ENCODE data around the gene CACNA1A.

Gene CACNA1A

DNA sequence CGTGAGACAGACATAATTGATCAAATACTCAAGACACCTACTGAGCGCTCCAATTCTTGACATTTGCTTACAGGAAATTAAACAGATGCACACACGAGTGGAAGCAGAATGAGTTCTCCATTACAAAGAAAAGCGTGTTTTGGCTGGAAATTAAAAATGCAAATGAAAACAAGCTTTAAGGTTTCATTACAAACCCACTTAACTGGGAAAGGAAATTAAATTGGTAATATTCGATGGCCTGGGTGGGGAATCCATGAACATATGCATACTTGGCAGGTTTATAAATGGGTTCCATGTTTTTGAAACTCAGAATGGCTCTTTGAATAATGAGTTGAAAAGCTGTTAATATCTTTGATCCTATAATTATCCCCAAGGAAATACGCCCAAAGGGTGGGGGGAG, 178.0 kb downstream of the CACNA1A start:
- Histone ChIP-seq H3K27me3 (ENCODE audit: insufficient read depth, low read length) (no peaks in the 10 kb centered on the region), H3K9ac (ENCODE audit: low read depth, low read length) (no peak overlapping the region), H3K36me3 (ENCODE audit: insufficient read depth, low read depth, low read length) (no peaks in the 10 kb centered on the region; the same call in 1 of the 2 replicates), H3K4me1 (ENCODE audit: insufficient read depth, low read length) (no peaks in the 10 kb centered on the region), H3K9me3 (ENCODE audit: insufficient read depth, low read depth, low read length) (no peaks in the 10 kb centered on the region), H3K27ac (ENCODE audit: low read length) (no peak overlapping the region), H3K4me3 (ENCODE audit: low read length) (no peak overlapping the region)

DNA sequence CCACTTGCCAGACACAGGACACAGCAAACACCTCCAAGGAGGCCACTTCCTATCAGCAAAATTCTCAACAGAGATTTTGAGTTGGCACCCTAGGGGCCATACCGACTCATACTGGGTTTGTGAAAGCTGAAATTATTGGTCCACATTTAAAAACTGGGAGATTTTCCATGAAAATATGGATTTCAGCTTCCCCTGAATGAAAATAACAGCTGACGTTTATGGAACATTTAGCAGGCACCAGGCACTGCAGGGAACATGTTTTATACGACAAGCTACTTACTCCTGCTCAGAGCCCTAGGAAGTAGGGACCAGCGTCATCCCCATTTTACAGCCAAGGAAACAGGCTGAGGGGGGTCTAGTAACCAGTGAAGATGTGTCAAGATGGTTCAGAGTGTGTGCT, 186.8 kb downstream of the CACNA1A start:
- H3K27ac ChIP-seq (ENCODE audit: low read length): no peak overlapping the region
- H3K27me3 ChIP-seq (ENCODE audit: insufficient read depth, low read length): no peaks in the 10 kb centered on the region
- no peak overlapping the region for H3K4me3 ChIP-seq (ENCODE audit: low read length)
- peaks cover 8% of the 10 kb centered on the region for H3K9me3 ChIP-seq (ENCODE audit: insufficient read depth, low read depth, low read length)
- peaks cover 4% of the 10 kb centered on the region; the same call in 1 of the 2 replicates for H3K36me3 ChIP-seq (ENCODE audit: insufficient read depth, low read depth, low read length)
- no peaks in the 10 kb centered on the region for H3K4me1 ChIP-seq (ENCODE audit: insufficient read depth, low read length)
- H3K9ac ChIP-seq (ENCODE audit: low read depth, low read length): no peak overlapping the region

DNA sequence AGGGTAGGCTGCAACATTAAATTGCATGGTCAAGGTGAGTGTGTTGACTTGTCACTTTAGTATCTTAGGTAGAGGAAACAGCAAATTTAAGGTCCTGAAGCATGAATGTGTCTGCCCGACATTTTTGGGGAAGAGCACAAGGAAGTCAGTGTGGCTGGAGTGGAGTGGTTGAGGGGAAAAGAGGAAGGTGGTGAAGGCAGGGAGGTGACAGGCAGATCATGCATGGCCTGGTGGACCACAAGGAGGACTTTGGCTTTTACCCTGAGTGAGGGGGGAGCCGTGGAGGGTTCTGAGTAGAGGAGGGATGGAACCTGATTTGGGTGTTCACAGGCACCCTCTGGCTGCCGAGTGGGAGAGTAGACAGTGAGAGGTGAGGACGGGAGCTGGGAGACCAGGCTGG, 188.1 kb downstream of the CACNA1A start:
- Histone ChIP-seq H3K4me3 (ENCODE audit: low read length) (no peak overlapping the region), H3K9me3 (ENCODE audit: insufficient read depth, low read depth, low read length) (peaks cover 8% of the 10 kb centered on the region), H3K9ac (ENCODE audit: low read depth, low read length) (no peak overlapping the region), H3K27me3 (ENCODE audit: insufficient read depth, low read length) (no peaks in the 10 kb centered on the region), H3K36me3 (ENCODE audit: insufficient read depth, low read depth, low read length) (peaks cover 4% of the 10 kb centered on the region; the same call in 1 of the 2 replicates), H3K4me1 (ENCODE audit: insufficient read depth, low read length) (0 out of 2 replicates have a peak, but pooled peaks cover 3% of the 10 kb centered on the region), H3K27ac (ENCODE audit: low read length) (no peak overlapping the region)

DNA sequence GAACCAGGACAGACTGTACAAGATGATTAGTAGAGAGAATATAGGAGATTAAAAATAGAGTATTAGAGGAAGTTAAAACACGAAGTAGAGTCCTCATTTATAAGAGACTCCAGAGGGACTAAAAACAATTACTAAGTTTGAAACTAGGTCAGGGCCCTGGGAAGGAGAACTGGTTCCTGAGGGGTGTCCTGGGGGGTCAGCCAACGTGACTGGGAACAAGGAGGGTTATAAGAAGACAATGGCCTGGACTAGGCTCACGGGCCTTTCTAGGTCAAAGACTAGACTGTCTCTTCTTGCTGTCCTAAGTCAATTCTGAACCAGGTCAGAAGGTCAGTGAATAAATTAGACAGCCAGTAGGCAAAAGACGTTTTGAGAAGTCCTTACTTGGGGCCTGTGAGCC, 190.8 kb downstream of the CACNA1A start:
- Histone ChIP-seq H3K4me1 (ENCODE audit: insufficient read depth, low read length) (0 out of 2 replicates have a peak, but pooled peaks cover 3% of the 10 kb centered on the region), H3K4me3 (ENCODE audit: low read length) (no peak overlapping the region), H3K36me3 (ENCODE audit: insufficient read depth, low read depth, low read length) (peaks cover 12% of the 10 kb centered on the region; the same call in 1 of the 2 replicates), H3K9ac (ENCODE audit: low read depth, low read length) (no peak overlapping the region), H3K9me3 (ENCODE audit: insufficient read depth, low read depth, low read length) (peaks cover 8% of the 10 kb centered on the region), H3K27ac (ENCODE audit: low read length) (no peak overlapping the region), H3K27me3 (ENCODE audit: insufficient read depth, low read length) (no peaks in the 10 kb centered on the region)

DNA sequence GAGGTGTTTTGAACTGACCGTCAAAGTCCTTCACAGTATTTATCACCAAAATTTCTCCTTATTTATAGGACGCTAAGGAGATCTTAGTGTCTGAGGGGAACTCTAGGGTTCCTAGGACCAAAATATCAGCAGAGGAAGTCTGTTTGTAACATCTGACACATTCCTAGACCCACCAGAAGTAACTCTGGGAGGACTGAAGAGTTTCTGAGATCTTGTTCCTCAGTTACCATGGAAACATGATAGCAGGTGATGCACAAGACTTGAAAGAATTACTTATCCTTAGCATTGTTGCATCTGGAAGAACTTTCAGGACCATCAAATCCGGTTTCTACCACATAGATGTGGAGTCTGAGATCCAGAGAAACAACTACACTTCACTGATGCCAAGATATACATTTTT, 191.5 kb downstream of the CACNA1A start:
- no peak overlapping the region for H3K4me3 ChIP-seq (ENCODE audit: low read length)
- H3K4me1 ChIP-seq (ENCODE audit: insufficient read depth, low read length): 0 out of 2 replicates have a peak, but pooled peaks cover 3% of the 10 kb centered on the region
- H3K27me3 ChIP-seq (ENCODE audit: insufficient read depth, low read length): no peaks in the 10 kb centered on the region
- H3K9ac ChIP-seq (ENCODE audit: low read depth, low read length): no peak overlapping the region
- H3K36me3 ChIP-seq (ENCODE audit: insufficient read depth, low read depth, low read length): peaks cover 12% of the 10 kb centered on the region; the same call in 1 of the 2 replicates
- H3K9me3 ChIP-seq (ENCODE audit: insufficient read depth, low read depth, low read length): peaks cover 8% of the 10 kb centered on the region
- no peak overlapping the region for H3K27ac ChIP-seq (ENCODE audit: low read length)

DNA sequence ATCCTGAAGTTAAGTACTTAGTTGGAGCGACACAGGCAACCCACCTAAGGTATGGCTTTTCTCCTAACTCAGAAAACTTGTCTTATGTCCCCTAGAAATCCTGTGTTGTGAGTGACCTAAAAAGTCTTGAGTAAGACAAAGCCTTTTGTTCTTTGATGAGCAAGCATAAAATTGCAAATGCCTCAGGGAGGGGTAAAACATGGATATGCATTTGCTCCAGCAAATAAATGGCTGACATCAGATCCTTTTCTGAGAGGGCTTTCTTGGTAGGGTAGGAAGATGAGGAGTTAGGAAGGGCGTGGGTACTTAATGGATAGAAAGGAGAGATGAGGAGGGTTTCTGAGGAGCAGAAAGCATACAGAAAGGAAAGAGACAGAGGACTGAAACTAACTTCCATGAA, 192.4 kb downstream of the CACNA1A start:
- no peak overlapping the region for H3K27ac ChIP-seq (ENCODE audit: low read length)
- peaks cover 12% of the 10 kb centered on the region; the same call in 1 of the 2 replicates for H3K36me3 ChIP-seq (ENCODE audit: insufficient read depth, low read depth, low read length)
- no peak overlapping the region for H3K4me3 ChIP-seq (ENCODE audit: low read length)
- no peaks in the 10 kb centered on the region for H3K27me3 ChIP-seq (ENCODE audit: insufficient read depth, low read length)
- H3K9me3 ChIP-seq (ENCODE audit: insufficient read depth, low read depth, low read length): peaks cover 8% of the 10 kb centered on the region
- H3K4me1 ChIP-seq (ENCODE audit: insufficient read depth, low read length): 0 out of 2 replicates have a peak, but pooled peaks cover 3% of the 10 kb centered on the region
- no peak overlapping the region for H3K9ac ChIP-seq (ENCODE audit: low read depth, low read length)

DNA sequence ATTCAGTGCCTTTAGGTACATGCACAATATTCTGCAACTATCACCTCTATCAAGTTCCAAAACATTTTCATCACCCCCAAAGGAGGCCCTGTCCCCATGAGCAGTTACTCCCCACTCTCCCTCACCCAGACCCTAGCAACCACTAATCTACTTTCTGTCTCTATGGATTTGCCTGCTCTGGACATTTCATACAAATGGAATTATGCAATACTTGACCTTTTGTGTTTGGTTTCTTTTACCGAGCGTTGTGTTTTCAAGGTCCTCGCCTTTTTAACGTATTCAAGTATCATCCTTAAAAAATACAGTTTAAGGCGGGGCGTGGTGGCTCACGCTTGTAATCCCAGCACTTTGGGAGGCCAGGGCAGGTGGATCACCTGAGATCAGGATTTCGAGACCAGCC, 196.4 kb downstream of the CACNA1A start:
- no peaks in the 10 kb centered on the region for H3K27me3 ChIP-seq (ENCODE audit: insufficient read depth, low read length)
- H3K9ac ChIP-seq (ENCODE audit: low read depth, low read length): no peak overlapping the region

DNA sequence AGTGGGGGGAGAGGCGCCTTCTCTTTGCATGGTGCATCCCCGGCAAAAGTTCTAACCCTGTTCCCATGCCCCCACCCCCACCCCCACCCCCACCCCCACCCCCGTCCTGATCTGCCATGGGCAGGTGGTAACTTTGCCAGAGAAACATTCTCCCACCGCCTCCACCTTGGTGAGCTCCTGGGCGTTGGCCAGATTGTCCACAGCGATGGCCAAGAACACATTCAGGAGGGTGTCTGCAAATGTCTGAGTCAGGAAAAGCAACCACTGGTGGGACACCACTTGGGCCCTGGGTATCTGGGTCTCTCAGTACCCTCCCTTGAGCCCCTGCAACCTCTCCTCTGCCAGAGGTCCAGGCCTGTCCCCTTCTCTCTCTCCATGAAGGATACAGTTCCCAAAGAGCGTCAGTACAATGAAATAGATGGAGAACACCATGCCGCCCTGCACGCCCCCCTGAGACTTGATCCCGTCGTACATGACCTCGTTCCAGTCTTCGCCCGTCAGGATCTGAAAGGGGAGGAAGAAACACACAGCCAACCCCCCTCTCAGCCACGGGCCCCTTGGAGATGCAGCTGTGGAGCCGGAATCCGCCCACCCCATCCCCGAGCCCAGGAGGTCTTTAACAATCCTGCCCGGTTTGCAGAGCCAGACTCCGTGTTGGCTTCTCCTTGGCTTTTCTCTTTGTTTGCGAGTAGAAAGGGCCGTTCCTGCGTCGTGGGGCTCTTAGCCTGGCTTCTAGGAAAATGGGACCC, 202.7 kb downstream of the CACNA1A start:
- no peaks in the 10 kb centered on the region for H3K4me1 ChIP-seq (ENCODE audit: insufficient read depth, low read length)
- H3K27me3 ChIP-seq (ENCODE audit: insufficient read depth, low read length): no peaks in the 10 kb centered on the region
- H3K9me3 ChIP-seq (ENCODE audit: insufficient read depth, low read depth, low read length): no peaks in the 10 kb centered on the region
- peaks cover 6% of the 10 kb centered on the region; the same call in 1 of the 2 replicates for H3K36me3 ChIP-seq (ENCODE audit: insufficient read depth, low read depth, low read length)
- no peak overlapping the region for H3K4me3 ChIP-seq (ENCODE audit: low read length)
- no peak overlapping the region for H3K27ac ChIP-seq (ENCODE audit: low read length)
- H3K9ac ChIP-seq (ENCODE audit: low read depth, low read length): no peak overlapping the region

More for the DNA sequence above, 196.4 kb downstream of the CACNA1A start:
- peaks cover 14% of the 10 kb centered on the region; the same call in 1 of the 2 replicates for H3K36me3 ChIP-seq (ENCODE audit: insufficient read depth, low read depth, low read length)
- no peak overlapping the region for H3K27ac ChIP-seq (ENCODE audit: low read length)
- 0 out of 2 replicates have a peak, but pooled peaks cover 3% of the 10 kb centered on the region for H3K4me1 ChIP-seq (ENCODE audit: insufficient read depth, low read length)
- no peak overlapping the region for H3K4me3 ChIP-seq (ENCODE audit: low read length)
- no peaks in the 10 kb centered on the region for H3K9me3 ChIP-seq (ENCODE audit: insufficient read depth, low read depth, low read length)

DNA sequence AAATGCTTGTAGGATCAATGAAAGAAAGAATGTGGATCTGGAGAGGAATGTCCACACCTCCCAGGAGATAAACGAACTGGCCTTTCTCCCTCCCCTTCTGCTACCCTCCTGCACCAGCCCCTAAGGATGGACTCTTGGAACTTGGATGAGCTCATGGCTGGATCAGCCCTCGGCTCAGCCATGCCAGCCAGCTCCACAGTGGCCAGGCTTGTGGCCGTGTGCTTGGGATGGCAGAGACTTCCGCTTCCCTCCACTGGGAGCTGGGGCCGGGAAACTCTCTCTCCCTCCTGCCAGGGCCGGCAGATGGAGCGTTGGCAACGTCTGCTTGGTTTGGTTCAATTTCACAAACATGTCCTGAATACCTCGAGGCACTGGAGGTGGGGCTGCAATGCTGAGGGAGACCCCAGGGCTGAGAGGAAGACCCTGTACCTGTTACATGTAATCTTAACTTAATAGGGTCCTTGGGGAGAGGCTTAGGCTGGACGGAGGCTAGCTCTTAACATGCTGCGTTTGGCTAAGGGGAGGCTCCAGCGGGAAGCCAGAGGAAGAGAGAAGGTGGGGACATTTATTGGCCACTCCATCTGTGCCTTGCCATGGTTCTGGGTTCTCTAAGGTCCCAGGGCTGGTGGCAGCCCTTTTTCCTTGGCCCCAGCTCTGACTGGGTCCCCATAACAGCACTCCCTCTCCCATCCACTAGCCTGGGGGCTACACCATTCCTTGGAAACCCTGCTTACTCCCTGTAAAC, 203.6 kb downstream of the CACNA1A start:
- no peak overlapping the region for H3K9ac ChIP-seq (ENCODE audit: low read depth, low read length)
- no peaks in the 10 kb centered on the region for H3K27me3 ChIP-seq (ENCODE audit: insufficient read depth, low read length)
- H3K4me1 ChIP-seq (ENCODE audit: insufficient read depth, low read length): no peaks in the 10 kb centered on the region
- H3K36me3 ChIP-seq (ENCODE audit: insufficient read depth, low read depth, low read length): peaks cover 4% of the 10 kb centered on the region; the same call in 1 of the 2 replicates
- H3K4me3 ChIP-seq (ENCODE audit: low read length): no peak overlapping the region
- no peaks in the 10 kb centered on the region for H3K9me3 ChIP-seq (ENCODE audit: insufficient read depth, low read depth, low read length)
- H3K27ac ChIP-seq (ENCODE audit: low read length): no peak overlapping the region

DNA sequence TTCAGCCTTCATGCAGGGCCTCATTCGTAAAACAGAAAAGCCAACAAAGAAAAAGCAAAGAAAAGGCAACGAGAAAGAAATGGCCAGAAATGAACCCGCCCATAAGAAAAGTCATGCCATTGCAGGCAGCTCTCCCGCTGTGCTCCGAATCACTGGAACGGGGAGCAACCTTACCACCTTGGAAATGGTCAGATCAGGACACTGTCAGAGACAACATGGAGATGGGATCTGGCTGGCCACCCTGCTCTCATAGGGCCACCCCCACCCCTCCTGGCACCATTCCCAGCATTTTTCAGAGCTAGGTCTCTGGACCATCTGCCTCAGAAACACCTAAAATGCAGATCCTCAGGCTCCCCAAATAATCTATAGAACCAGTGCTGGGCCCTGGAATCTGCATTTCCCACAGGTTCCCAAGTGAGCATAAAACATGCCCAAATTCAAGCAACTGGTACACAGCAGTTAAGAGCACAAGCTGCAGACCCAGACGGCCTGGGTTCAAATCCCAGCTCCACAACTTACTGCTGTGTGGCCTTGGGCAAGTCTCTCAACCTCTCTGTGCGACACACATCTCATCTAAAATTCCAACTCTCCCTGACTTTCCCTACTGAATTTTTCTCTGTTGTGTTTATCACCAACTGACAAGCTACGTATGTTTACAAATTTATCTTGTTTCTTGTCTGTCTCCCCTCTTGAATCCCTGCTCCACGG, 204.5 kb downstream of the CACNA1A start:
- H3K9ac ChIP-seq (ENCODE audit: low read depth, low read length): no peak overlapping the region
- no peak overlapping the region for H3K27ac ChIP-seq (ENCODE audit: low read length)
- no peaks in the 10 kb centered on the region for H3K4me1 ChIP-seq (ENCODE audit: insufficient read depth, low read length)
- no peaks in the 10 kb centered on the region for H3K9me3 ChIP-seq (ENCODE audit: insufficient read depth, low read depth, low read length)
- no peak overlapping the region for H3K4me3 ChIP-seq (ENCODE audit: low read length)
- no peaks in the 10 kb centered on the region; the same call in 1 of the 2 replicates for H3K36me3 ChIP-seq (ENCODE audit: insufficient read depth, low read depth, low read length)
- no peaks in the 10 kb centered on the region for H3K27me3 ChIP-seq (ENCODE audit: insufficient read depth, low read length)

DNA sequence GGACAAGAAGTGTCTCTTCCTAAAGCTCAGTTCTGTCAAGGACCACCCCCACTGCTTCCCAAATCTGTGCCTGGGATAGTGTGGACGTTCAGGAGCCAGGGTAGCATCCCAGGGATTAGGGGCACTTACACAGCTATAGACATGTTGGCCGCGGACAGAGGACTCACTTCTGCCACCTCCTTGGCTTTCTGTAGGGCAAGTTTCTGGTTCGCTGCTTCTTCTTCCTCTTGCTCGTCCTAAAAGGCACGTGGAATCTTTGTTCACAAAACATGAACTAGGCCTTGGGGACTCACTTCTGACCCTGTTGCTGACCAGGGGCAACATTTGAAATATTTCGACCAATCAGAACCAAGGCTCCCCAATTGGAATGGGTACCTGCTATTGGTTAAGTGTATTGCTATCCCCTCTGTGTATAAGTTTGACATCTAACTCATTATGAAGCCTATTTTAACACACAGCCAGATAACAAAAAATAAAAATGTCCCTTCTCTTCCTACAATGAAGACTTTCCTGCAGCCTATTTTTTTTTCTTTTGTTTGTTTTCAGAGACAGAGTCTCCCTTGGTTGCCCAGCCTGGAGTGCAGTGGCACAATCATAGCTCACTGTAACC, 205.8 kb downstream of the CACNA1A start:
- Histone ChIP-seq H3K4me1 (ENCODE audit: insufficient read depth, low read length) (no peaks in the 10 kb centered on the region), H3K9ac (ENCODE audit: low read depth, low read length) (no peak overlapping the region), H3K27me3 (ENCODE audit: insufficient read depth, low read length) (no peaks in the 10 kb centered on the region), H3K27ac (ENCODE audit: low read length) (no peak overlapping the region), H3K36me3 (ENCODE audit: insufficient read depth, low read depth, low read length) (no peaks in the 10 kb centered on the region; the same call in 1 of the 2 replicates), H3K4me3 (ENCODE audit: low read length) (no peak overlapping the region), H3K9me3 (ENCODE audit: insufficient read depth, low read depth, low read length) (no peaks in the 10 kb centered on the region)
